HG03039 (cell line): ENCODE results near the gene DCP1A.

Experiments
- ATAC-seq: cut with Tn5 transposase; IDR thresholded peaks from one replicate; pipeline ENCODE4 v1.9.1; 2021; ENCODE audit warnings: mild to moderate bottlenecking, moderate library complexity; ENCODE audit not compliant: unreplicated experiment

Gene DCP1A

GRCh38 chr3:53250881-53251605 lies 96.3 kb downstream of the DCP1A start:
- ATAC-seq = no peak

GRCh38 chr3:53250453-53250852 lies 96.9 kb downstream of the DCP1A start:
- ATAC-seq = no peak

GRCh38 chr3:53248161-53248560 lies 99.2 kb downstream of the DCP1A start:
- no peak for ATAC-seq

GRCh38 chr3:53247619-53248018 lies 99.7 kb downstream of the DCP1A start:
- ATAC-seq = no peak

- no peak for ATAC-seq
These were observed 103.1 kb downstream of the DCP1A start for GRCh38 chr3:53244271-53244670.

- ATAC-seq = no peak
These were observed 103.6 kb downstream of the DCP1A start for GRCh38 chr3:53243785-53244184.

GRCh38 chr3:53243165-53243564 lies 104.2 kb downstream of the DCP1A start:
- ATAC-seq = no peak

GRCh38 chr3:53242642-53243041 lies 104.7 kb downstream of the DCP1A start:
- ATAC-seq = no peak

GRCh38 chr3:53242155-53242554 lies 105.2 kb downstream of the DCP1A start:
- no peak for ATAC-seq

- ATAC-seq = no peak
These were observed 106.1 kb downstream of the DCP1A start for GRCh38 chr3:53240989-53241972.

GRCh38 chr3:53239800-53240199 lies 107.5 kb downstream of the DCP1A start:
- no peak for ATAC-seq

- ATAC-seq = no peak
These were observed 108.5 kb downstream of the DCP1A start for GRCh38 chr3:53238886-53239285.

GRCh38 chr3:53238051-53238850 lies 109.1 kb downstream of the DCP1A start:
- ATAC-seq = no peak

GRCh38 chr3:53236112-53236841 lies 111.1 kb downstream of the DCP1A start:
- ATAC-seq = no peak

- no peak for ATAC-seq
These were observed 111.8 kb downstream of the DCP1A start for GRCh38 chr3:53235545-53235944.

GRCh38 chr3:53234841-53235232 lies 112.5 kb downstream of the DCP1A start:
- ATAC-seq = no peak

GRCh38 chr3:53234130-53234840 lies 113.1 kb downstream of the DCP1A start:
- no peak for ATAC-seq
